ENCODE results near the gene CLEC2A.
"Not testable (repeated sequence)": the region's sequence is repeated elsewhere in the genome, so short reads cannot be mapped to it uniquely, and the experiment has no call there.

Gene CLEC2A, protein sequence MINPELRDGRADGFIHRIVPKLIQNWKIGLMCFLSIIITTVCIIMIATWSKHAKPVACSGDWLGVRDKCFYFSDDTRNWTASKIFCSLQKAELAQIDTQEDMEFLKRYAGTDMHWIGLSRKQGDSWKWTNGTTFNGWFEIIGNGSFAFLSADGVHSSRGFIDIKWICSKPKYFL

DNA sequence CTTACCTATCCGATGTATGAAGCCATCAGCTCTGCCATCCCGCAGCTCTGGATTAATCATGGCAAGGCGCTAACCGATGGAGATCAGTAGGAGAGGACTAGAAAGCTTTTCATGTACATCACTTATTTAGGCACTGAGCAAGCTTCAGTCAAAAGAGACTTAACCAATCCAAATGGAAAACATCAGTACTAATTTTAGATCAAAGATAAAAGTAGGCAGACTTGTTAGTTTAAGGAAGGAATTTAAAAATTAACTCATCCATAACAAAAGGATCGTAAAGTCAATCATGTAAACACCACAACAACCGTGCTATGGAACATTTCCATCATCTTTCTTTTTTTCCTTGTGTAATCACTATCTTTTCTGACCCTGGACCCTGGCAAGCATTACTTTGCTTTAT lies at the start of gene CLEC2A:
Gene CLEC2A (minus strand): TSS at position 101 of the 400 bp plus-strand sequence. CDS start 41 bp downstream, at position 60.
- DNase-seq (ENCODE audit: low read depth in 2 of 3, low spot score in 1 of 3) = no peak

DNA sequence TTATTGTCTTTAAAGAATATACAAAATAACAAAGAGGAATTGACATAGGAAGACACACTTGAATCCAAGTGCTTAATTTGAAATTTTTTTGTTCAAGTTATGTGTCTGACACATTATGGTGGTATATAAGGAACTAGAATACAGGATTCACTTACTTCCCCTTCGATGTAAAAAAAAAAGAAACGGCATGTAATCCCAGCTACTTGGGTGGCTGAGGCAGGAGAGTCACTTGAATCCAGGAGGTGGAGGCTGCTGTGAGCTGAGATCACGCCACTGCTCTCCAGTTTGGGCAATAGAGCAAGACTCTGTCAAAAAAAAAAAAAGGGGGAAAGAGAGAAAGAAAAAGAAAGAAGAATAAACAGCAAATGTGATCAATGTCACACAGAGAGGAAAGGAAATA lies 48.0 kb upstream of the CLEC2A start:
- no peak for DNase-seq (ENCODE audit: low read depth in 2 of 3, low spot score in 1 of 3)

DNA sequence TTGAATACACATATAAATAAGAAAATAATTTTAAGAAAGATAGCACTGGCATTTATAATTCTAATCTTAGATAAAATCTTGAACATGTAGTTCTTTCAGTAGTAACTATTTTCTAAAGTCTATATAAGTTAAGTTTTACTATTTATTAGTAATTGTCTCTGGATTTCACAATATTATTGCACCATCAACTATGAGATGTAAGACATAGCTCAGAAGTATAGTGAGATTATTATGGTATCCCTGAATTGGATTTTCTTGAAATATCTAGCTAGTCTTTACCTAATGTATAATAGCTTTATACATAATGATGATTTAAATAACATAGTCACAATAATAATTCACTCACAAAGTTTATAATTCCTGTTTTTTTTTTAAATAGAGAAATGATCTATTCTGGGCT lies 45.7 kb upstream of the CLEC2A start:
- DNase-seq (ENCODE audit: low read depth in 2 of 3, low spot score in 1 of 3) = no peak

DNA sequence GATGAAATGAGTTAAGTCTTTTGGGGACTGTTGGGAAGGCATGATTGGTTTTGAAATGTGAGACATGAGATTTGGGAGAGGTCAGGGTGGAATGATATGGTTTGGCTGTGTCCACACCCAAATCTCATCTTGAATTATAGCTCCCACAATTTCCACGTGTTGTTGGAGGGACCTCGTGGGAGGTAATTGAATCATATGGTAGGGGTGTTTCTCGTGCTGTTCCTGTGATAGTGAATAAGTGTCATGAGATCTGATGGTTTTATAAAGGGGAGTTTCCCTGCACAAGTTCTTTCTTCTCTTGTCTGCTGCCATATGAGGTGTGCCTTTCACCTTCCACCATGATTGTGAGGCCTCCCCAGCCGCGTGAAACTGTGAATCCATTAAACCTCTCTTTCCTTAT lies 44.5 kb upstream of the CLEC2A start:
- not testable (repeated sequence) for DNase-seq (ENCODE audit: low read depth in 2 of 3, low spot score in 1 of 3)

DNA sequence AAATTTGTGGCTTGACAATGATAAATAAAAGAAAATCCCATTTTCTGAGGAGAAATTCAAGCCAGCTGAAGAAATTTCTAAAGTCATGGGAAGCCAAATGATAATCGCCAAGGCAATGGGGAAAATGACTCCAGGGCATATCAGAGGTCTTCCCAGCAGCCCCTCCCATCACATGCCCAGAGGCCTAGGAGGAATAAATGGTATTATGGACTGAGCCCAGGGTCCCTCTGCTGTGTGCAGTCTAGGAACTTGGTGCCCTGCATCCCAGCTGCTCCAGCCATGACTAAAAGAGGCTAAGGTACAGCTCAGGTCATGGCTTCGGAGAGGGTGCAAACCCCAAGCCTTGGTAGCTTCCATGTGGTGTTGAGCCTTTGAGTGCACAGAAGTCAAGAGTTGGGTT lies 43.4 kb upstream of the CLEC2A start:
- no peak for DNase-seq (ENCODE audit: low read depth in 2 of 3, low spot score in 1 of 3)

DNA sequence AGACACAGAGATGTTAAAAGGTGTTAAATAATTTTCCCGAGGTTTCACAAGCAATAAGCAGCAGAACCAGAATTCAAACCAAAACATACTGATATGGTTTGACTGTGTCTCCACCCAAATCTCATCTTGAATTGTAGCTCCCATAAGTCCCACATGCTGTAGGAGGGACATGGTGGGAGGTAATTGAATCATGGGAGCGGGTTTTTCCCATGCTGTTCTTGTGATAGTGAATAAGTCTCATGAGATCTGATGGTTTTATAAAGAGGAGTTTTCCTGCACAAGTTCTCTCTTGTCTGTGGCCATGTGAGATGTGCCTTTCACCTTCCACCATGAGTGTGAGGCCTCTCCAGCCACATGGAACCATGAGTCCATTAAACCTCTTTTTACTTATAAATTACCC lies 42.6 kb upstream of the CLEC2A start:
- not testable (repeated sequence) for DNase-seq (ENCODE audit: low read depth in 2 of 3, low spot score in 1 of 3)

DNA sequence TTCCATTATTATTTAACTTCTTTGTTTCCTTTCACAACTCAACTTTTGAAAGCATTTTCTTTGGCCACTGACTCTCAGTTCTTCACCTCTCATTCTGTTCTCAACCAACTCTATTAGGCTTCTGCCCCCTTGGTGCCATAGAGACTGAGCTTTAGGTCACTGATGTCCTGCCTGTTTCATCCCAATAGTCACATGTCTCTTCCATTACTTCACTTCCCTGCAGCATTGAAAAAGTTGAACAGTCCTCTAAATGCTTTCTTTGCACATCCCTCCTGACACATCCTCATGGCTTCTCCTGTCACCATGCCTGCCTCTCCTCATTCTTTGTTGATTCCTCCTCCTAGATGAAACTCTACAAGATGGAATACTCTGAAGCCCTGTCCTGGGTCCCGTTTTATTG lies 41.8 kb upstream of the CLEC2A start:
- no peak for DNase-seq (ENCODE audit: low read depth in 2 of 3, low spot score in 1 of 3)

DNA sequence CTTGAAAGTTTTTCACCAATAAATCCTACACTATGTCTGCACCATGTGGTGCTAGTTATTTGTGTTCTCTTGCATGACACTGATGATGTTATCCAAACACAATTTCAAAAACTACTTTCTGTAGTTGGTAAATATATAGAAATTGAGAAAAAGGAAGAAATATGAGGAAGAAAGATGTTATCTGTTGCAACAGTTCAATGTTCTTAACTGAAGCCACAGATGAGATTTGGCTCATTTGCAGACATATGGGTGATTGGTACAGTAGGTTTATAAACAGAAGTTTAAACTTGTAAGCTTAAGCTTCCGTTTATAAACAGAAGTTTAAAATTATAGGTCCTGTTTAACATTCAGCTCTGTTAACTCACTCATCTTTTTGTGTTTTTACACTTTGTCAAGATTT lies 39.0 kb upstream of the CLEC2A start, which contains the start of gene CLEC12A:
Gene CLEC12A (plus strand): TSS at position 229 of the 400 bp plus-strand sequence. CDS start 188 bp downstream, outside the sequence.
- DNase-seq (ENCODE audit: low read depth in 2 of 3, low spot score in 1 of 3) = no peak

DNA sequence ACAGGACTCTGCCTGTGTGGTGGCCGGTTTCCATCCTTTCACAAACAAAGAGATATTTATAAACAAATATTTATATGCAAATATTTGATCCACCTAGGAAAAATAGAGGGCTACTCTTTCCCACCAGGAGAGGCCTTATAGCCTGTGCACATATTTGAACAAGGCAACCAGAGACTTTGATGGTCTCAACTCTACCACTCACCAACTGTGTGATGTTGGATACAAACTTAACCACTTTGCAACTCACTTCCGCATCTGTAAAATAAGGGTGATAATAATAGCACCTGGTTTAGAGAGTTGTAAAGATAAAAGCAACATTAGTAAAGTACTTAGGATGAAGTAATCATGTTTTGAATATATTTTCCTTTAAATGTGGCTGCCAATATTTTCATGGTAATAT lies 37.5 kb upstream of the CLEC2A start:
- no peak for DNase-seq (ENCODE audit: low read depth in 2 of 3, low spot score in 1 of 3)

DNA sequence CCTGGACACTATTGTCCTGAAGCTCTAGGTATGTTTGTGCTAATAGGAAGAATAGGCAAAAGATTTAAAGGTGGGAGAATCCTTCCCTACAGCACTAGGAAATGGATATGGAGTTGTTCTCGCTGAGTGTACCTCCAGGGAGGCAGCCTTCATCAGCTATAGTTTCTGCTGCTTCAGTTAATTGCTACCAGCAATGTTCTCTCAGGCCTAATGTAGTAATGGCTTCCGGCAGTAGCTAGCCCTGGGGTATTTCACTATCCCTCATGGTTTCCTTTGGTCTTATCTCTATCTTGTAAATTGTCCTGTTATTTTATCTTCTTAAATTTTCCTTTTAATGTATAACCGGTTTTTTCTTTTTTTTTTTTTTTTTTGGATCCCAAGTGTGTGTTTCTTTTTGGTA lies 29.7 kb upstream of the CLEC2A start:
- DNase-seq (ENCODE audit: low read depth in 2 of 3, low spot score in 1 of 3) = no peak

DNA sequence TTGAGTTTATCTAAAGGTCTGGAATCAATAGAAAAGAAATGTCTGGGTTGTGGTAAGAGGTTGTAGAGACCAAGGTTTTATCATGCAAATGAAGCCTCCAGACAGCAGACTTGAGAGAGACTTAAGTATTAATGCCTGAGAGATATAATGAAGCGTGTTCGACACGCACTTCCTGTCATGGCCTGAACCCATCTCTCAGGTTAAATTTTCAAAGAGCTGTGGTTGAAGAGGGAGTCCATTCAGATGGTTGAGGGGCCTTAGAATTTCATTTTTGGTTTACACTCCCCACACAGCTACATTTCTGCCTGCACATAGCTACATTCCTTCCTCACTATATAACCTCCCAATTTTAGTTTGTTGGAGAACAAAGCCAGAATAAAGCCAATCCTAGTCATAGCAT lies 28.9 kb upstream of the CLEC2A start:
- no peak for DNase-seq (ENCODE audit: low read depth in 2 of 3, low spot score in 1 of 3)

DNA sequence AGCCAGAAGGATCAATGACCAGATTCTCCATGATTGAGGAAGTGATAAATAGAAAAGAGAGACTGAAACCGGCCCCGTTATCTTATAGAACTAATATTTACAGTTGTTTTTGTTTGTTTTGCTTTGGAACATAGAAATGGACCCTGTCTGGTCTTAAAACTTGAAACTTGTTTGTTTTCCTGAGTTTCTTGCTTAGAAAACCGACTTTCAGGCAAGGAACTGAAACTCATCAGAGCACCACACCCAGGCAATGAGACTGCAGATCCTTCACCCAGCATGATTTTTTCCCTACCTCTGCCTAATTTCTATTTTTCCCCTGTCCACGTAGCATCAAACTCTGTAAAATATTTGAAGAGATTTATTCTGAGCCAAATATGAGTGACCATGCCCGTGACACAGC lies 28.4 kb upstream of the CLEC2A start:
- no peak for DNase-seq (ENCODE audit: low read depth in 2 of 3, low spot score in 1 of 3)

DNA sequence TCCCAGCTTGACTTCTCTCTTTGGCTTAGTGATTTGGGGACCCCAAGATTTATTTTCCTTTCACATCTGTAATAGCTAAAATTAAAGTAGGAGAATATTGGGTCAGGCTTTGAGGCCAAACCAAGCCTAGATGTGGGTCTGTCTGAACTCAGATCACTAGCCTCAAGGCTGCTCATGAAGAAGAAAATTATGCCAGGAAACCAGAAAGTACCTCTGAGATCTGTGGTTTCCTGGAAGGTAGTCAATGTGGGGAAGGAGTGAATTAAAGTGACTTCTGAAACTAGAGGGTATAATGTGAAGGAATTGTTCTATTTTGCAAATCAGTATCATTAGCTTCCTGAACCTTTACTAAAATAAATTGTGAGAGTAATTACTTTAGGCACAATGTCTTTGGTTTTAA lies 25.7 kb upstream of the CLEC2A start:
- no peak for DNase-seq (ENCODE audit: low read depth in 2 of 3, low spot score in 1 of 3)

DNA sequence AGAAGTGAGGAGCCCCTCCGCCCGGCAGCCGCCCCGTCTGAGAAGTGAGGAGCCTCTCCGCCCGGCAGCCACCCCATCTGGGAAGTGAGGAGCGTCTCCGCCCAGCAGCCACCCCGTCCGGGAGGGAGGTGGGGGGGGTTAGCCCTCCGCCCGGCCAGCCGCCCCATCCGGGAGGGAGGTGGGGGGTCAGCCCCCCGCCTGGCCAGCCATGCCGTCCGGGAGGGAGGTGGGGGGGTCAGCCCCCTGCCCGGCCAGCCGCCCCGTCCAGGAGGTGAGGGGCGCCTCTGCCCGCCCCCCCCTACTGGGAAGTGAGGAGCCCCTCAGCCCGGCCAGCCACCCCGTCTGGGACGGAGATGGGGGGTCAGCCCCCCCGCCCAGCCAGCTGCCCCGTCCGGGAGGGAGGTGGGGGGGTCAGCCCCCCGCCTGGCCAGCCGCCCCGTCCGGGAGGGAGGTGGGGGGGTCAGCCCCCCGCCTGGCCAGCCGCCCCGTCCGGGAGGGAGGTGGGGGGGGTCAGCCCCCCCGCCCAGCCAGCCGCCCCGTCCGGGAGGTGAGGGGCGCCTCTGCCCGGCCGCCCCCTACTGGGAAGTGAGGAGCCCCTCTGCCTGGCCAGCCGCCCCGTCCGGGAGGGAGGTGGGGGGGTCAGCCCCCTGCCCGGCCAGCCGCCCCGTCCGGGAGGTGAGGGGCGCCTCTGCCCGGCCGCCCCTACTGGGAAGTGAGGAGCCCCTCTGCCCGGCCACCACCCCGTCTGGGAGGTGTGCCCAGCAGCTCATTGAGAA lies 21.0 kb upstream of the CLEC2A start:
- DNase-seq (ENCODE audit: low read depth in 2 of 3, low spot score in 1 of 3) = not testable (repeated sequence)

DNA sequence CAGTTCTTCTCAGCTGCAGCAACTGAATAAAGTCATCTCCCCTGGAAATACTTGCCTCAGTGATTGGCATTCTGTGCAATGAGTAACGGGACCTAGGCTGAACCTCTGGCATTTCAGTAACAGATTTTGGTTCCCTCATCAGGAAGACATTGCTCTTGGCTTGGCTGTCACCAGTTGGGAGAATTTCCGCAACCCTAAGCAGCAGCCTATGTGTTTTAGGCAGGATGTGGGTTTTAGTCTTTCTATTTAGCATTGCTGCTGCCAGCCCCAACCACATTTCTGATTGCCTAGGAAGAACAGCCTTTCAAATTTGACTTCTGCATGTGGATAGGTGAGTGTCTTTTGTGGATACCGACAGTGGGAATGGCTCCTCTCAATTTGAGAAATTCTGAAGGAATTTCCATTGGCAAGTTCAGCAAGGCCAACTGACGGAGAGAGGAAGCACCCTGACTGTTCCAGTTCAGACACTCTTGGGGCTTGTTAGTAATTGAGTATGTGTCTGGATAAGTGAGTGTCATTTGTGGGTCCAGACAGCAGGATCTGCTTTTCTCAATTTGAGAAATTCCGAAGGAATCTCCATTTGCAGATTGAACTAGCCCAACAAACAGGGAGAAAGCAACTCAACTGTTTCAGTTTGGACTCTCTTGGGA lies 19.0 kb upstream of the CLEC2A start:
- DNase-seq (ENCODE audit: low read depth in 2 of 3, low spot score in 1 of 3) = peak; percentile 2 to 14 (median 3)

DNA sequence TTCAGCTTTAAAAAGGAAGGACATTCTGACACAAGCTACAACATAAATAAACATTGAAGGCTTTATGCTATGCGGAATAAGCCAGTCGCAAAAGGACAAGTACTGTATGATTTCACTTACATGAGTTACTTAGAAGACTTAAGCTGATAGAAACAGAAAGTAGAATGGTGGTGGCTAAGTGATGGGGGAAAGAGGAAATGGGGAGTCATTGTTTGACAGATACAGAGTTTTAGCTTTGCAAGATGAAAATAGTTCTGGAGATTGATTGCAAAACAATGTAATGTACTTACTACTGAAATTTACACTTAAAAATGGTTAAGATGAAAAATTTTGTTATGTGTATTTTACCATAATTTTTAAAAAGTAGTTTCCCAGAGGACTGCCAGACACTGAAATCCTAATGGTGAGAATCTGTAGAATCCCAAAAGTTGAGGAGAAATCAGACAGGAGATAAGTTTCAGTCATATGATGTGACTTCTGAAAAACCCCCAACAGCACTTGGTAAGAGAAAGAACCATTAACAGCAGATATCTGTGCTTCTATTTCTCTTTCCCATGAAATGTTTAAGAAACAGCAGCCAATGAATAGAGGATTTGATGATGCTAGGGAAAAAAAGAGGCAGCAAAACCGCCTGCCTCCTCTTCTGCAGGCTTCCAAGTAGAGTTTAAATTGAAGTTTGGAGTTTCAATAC lies 16.6 kb upstream of the CLEC2A start:
- DNase-seq (ENCODE audit: low read depth in 2 of 3, low spot score in 1 of 3) = no peak

DNA sequence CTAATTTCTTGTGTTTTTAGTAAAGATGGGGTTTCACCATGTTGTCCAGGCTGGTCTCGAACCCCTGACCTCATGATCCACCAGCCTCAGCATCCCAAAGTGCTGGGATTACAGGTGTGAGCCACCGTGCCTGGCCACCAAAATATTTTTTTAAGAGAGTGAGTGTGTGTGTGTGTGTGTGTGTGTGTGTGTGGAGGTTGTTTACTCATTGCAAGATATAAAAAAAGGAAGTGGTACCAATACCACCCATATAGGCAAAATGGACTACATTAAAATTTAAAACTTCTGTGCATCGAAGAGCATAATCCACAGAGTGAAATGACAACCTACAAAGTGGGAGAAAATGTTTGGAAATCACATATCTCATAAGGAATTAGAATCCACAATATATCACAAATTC lies 15.5 kb upstream of the CLEC2A start:
- DNase-seq (ENCODE audit: low read depth in 2 of 3, low spot score in 1 of 3) = no peak

DNA sequence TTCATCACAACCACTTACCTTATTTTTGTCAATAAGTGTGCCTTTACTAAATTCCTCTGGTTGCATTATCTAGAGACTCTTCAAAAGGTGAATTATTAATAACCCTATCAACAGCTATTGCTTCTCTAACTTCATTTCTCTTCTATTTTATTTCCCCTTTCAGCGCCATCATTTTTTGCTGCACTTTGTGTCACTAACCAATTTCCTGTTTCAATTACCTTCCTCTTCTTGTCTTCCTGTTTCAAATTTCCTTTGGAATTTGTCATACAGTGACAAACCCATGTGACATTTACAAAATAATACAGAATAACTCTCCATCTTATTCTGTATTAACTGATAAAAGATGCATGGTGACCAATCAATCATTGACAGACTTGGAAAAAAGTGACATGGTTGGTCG lies 12.2 kb upstream of the CLEC2A start:
- no peak for DNase-seq (ENCODE audit: low read depth in 2 of 3, low spot score in 1 of 3)

DNA sequence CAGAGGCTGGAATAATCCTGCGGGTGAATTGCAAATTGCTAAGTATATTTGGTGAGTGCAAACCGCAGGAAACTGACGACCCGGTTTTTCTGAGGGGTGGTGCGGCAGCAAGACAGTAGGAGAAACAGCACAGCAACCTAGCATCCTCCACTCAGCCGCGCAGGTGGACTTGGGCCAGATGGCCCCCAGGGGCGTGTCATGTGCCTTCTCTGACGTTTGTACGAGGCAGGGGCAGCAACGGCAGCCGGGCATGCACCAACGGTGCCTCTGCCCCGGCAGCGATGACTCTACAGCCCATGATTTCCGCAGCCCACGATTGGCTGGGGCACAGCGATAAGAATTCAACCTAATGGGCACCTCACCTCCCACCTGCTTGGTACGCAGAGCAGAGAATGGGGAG lies 11.1 kb upstream of the CLEC2A start:
- no peak for DNase-seq (ENCODE audit: low read depth in 2 of 3, low spot score in 1 of 3)

DNA sequence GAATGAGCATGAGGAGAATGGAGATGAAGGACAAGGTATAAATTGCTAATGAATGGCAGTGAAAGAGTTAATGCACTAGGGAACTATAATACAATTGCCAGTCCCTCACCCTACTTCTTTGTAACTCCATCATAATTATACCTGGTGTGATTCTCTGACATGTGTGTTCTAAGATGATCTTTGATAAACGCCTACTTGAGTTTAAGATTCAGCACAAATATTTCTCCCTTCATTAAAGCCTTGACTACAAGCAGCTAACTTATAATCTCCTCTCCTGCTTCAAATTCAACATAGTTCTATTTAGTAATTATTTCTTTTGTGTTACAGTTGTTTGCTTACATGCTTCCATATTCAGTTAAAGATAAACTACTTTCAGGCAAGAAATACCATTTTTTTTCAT lies 9.7 kb upstream of the CLEC2A start:
- DNase-seq (ENCODE audit: low read depth in 2 of 3, low spot score in 1 of 3) = no peak

DNA sequence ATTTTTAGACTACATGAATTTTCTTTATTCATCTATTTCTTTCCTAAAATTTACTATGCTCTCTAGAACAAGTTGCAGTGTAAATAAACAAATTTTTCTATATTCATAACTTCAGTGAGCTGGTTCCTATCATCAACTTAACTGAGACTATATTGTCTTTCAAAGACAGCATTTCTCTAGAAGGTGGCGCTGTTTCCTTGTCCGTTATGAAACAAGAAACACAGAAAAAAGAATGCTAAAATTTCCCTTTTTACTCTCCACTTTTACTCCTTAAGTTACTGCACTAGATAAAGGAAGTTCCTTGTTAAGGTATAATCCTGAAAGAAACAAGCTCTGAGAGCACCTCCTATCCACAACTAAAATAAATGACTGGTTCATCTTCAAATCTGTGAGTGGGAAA lies 8.2 kb upstream of the CLEC2A start:
- DNase-seq (ENCODE audit: low read depth in 2 of 3, low spot score in 1 of 3) = no peak

DNA sequence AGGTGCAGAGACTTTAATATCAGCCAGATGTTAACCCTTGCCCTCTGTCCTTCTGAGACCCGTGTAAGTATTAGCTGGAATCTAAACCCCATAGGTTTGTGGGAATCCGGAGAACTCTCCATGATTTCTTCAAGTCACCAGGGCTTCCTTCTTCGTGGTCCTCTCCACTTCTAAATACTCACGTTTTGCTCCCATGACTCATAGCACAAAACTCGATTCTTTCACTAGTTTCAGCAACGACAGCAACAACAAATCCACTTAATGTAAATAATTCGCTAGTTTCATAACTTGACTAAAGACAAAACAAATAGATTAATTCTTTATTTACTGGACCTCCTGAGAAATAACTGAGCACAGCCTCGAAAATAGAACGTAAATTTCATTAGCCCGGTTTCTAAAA lies 4.4 kb upstream of the CLEC2A start:
- DNase-seq (ENCODE audit: low read depth in 2 of 3, low spot score in 1 of 3) = no peak
